ENCODE results near the gene CFAP77.

The CFAP77 gene

DNA sequence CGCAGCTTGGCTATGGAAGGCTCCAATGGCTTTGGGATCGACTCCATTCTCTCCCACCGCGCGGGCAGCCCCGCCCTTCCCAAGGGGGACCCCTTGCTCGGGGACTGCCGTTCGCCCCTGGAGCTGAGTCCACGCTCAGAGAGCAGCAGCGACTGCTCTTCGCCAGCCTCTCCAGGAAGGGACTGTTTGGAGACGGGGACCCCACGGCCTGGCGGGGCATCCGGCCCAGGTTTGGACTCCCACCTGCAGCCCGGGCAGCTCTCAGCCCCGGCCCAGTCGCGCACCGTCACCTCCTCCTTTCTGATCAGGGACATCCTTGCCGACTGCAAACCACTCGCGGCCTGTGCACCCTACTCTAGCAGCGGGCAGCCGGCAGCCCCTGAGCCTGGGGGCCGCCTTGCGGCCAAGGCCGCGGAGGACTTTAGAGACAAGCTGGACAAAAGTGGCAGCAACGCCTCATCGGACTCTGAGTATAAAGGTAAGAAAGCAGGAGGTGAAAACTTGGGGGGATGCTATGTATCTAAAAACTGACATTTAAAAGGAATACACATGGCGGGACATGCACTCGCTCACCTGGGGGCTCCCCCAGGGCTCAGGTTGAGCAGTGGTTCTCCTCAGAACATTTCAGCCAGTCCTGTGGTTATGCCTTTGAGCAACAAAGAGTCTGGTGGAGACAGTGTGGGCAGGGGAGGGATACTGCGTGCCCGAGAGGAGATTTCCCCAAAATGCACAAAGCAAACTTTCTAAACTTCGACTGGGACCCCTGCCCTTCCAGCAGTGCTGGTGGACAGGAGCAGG, 173.0 kb downstream of the CFAP77 start:
- TF ChIP-seq, protein P1, sequence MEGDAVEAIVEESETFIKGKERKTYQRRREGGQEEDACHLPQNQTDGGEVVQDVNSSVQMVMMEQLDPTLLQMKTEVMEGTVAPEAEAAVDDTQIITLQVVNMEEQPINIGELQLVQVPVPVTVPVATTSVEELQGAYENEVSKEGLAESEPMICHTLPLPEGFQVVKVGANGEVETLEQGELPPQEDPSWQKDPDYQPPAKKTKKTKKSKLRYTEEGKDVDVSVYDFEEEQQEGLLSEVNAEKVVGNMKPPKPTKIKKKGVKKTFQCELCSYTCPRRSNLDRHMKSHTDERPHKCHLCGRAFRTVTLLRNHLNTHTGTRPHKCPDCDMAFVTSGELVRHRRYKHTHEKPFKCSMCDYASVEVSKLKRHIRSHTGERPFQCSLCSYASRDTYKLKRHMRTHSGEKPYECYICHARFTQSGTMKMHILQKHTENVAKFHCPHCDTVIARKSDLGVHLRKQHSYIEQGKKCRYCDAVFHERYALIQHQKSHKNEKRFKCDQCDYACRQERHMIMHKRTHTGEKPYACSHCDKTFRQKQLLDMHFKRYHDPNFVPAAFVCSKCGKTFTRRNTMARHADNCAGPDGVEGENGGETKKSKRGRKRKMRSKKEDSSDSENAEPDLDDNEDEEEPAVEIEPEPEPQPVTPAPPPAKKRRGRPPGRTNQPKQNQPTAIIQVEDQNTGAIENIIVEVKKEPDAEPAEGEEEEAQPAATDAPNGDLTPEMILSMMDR (IDR thresholded peaks at IDR 0.05; ENCODE audit: extremely low read depth, missing control alignments), result no peak
- no peak for DNase-seq (ENCODE audit: low spot score)

DNA sequence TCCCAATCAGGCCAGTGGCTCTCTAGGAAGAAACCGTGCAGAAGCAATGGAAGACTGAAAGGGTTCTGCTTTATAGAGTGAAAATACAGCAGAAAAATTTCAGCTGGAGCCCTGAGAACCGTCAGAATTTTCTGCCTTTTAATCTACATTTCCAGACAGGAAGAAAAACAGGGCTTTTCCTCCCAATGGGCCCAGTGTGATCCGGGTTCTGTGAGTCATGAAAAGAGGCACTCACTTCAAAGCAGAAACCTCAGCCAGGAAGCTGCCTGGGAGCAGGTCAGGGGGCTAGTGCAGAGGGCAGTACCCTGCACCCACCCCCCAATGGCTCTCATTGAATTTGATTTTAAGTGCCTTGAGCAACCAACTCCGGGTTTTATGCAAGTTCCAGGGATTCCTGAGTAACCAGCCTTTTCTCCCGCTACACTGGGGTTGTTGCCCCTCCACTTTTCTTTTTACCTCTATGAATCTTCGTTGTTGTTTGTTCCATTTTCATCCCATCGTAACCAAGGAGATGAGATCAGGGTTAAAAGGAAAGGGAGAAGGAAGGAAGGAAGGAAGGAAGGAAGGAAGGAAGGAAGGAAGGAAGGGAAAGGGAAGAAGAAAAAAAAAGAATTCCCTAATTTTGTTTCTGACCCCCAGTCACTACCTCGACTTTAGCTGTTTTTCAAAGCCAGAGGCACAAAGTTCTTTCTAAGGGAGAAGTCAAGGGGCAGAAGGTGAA, 173.7 kb downstream of the CFAP77 start:
- no peak for DNase-seq (ENCODE audit: low spot score)
- TF ChIP-seq, protein P1 (IDR thresholded peaks at IDR 0.05; ENCODE audit: extremely low read depth, missing control alignments), result no peak

DNA sequence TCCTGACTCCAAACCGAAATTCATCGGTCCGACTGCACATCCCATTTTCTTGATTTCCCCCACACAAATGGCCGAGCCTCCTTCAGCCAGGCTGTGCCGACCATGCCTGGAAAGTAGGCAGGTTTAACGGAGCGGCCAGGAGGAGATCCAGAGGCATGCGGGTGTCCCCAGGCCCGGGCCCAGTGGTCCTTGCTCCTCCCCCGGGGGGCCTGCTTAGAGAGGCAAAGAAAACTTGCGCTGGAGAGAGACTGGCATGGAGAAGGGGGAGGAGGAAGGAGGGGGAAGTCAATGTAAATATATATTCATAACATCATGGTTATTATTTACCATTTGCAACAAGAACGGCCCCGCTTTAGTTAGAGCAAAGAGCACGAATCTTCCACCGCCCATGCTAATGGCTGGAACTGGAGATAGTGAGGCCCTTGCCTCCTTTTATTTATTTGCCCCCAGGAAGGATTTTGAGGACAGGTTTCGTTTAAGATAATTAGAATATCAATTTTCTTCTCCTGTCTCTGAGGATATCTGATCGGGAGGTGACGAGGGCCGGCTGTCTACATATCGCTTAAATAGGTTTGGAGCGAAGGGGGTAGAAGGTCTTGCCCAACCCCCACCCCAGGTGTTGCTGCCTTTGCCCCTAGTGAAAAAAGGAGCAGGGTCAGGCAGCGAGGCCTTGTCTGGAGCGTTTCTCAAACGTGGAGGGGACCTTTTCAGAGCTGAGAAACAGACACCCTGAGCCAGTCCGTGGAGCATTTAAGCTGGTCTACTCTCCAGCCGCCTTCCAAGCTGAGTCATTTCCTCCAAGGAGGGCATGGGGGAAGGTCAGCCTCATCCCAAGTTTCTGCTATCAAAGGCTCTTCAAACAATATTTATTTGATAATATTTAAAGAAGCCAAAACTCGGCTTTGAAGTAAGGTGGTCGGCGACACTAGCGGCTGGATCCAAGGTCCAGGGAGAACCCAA, 174.9 kb downstream of the CFAP77 start:
- no peak for DNase-seq (ENCODE audit: low spot score)
- TF ChIP-seq, protein P1 (IDR thresholded peaks at IDR 0.05; ENCODE audit: extremely low read depth, missing control alignments), result no peak

DNA sequence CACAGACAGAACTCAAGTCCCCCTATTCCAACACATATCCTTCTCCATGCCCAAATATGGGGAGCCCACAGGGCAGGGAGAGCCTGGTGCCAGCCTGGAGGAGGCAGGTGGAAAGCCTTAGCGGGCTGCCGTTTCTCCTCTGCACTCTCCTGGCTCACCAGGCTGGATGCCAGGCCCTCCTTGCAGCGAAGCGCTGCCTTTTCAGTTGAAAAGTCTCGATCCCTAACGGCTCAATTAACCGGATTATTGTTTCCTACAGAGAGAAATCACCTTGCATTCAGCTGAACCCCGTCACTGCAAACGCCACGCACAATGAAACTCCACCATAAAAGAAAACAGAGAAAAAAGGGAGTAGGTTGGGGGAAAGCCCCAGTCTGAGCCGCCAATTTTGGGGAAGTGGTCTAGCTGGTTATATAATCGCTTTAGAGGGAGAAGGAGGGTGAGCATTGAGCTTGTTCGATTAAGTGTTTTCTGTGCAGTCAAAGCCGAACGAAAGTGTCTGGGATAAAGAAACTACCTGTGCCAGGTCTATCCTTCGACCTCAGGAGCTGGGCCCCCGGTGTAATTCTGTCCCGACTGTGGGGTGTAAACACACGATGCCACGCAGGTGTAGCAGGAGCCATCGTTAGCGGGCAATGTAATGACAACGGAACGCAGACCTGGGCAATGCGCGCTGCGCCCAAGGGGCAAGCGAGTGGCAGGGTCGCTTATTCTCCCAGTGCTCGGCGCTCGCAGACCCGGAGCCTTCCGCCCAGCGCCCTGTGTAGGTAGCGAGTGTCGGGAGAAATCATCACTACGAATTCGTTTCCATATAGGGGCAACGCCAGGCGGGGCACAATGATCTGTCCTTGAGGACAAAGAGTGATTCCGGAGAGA, 176.2 kb downstream of the CFAP77 start:
- no peak for DNase-seq (ENCODE audit: low spot score)

DNA sequence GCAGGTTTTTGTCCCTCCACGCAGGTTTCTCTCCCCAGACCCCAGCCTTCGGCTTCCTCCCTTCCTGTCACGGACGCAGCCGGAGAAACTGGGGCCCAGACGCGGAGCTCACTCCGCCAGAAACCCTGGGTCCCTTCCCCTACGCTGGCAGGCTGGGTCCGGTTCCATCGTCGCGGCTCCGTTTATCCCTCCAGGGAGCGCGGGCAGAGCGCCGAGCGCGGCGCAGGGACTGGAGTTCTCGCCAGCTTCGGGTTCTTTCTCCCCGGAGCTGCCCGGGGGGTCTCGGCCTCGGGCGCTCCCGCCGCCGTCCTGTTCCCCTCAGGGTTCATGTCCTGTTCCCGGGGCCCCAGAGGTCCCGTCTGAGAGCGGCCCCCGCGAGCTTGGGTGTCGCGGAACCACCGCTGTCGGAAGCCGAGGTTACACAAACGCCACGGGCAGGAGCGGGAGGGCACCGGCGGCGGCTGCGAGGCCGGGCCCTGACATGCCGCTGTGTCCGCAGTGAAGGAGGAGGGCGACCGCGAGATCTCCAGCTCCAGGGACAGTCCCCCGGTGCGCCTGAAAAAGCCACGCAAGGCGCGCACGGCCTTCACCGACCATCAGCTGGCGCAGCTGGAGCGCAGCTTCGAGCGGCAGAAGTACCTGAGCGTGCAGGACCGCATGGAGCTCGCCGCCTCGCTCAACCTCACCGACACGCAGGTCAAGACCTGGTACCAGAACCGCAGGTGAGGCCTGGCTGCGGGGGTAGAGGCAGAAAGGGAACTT, 177.0 kb downstream of the CFAP77 start:
- DNase-seq (ENCODE audit: low spot score), result no peak

More for the DNA sequence above, 176.2 kb downstream of the CFAP77 start:
- TF ChIP-seq, protein P1 (IDR thresholded peaks at IDR 0.05; ENCODE audit: extremely low read depth, missing control alignments), result no peak

More for the DNA sequence above, 177.0 kb downstream of the CFAP77 start:
- TF ChIP-seq, protein P1 (IDR thresholded peaks at IDR 0.05; ENCODE audit: extremely low read depth, missing control alignments), result no peak
